CD1c-positive myeloid dendritic cell (primary cell): Measurements from ENCODE around the gene SPATA17.

ENCODE experiments used
- DNase-seq: peaks from one replicate; pipeline ENCODE4 v3.0.0-alpha.2; 2016; ENCODE audit errors: extremely low spot score

SPATA17 gene

DNA sequence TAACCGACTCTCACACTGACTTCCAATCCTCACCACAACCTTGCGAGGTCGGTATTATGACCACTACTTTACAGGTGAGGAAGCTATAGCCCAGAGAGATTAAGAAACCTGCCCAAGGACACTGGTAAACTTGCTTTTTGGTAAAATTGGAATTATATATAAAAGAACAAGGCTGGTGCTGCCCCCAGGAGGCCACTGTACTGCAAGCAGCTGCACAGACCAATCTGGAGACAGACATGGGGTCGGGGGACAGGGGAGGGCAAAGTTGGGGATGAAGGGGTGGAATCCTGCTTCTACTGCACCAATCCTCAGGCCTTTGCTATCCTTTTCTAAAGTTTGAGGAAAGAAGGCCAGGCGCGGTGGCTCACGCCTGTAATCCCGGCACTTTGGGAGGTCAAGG is 280.8 kb downstream of the SPATA17 start:
- DNase-seq = no peak

DNA sequence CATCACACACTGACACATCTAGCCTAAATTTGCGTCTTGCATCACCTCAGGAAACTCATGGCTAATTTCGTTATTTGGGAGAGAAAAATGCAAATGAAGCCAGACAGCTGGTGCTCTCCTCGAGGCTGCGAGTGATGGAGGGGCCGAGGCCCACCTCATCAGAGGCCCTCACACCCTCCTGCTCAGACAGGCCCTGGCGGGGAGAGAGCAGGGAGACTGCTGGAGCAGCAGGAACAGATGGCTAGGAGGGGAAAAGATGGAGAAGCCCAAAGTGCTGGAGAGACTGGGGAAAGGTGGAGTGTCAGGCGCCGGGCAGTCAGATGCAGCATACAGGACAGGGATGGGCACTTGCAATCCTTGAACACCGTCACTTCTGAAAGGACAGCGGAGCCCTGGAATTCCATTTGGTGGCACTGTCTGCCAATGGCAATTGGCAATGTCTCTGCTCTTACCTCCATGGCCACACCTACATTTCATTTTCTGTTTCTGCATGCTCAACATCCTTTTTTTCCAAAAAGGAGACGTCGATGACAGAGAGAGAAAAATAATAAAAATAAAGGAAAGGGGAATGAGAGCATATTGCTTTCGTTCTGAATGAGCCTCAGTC is 286.2 kb downstream of the SPATA17 start:
- DNase-seq = no peak

DNA sequence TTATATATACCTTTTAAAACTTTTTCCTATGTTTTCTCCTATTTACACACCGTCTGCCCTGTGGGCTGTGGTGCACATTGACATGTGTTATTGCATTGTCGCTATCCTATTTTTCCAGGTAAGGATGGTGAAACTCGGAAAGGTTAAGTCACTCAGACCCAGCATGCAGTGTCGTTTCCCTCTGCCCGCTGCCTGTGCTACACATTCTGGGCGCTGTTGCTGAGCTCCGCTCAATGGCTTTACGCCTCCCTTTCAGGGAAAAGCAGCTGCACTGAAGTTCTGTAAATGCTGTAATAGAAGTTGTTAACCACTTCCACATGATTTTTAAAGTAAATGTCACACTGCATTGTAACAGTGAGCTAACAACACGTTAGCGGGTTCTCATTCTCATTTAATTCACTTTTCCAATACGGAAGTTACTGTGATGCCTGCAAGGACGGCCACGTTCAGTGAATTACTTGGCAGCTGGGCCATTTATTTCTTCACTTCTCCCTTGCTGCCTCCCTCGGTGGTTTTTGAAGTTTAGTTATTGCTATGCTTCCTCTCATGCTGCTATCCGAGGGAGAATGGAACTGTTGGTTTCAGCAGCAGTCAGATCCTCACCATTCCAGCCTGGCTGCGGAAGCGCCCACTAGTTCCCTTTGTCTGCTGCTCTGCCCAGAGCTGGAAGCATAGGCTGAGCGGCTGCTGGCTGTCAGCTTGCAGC is 288.7 kb downstream of the SPATA17 start:
- DNase-seq = no peak
